Colon (tissue), 2 donors: ENCODE measurements around the gene FMNL1.

ENCODE experiments used
- FAIRE-seq: peaks from 2 replicates; lab custom pipeline; 2012; peaks lifted over from hg19 to GRCh38; lab: Jason Lieb, UNC
- donor health status: control.
- donor health status: control.

The FMNL1 gene

DNA sequence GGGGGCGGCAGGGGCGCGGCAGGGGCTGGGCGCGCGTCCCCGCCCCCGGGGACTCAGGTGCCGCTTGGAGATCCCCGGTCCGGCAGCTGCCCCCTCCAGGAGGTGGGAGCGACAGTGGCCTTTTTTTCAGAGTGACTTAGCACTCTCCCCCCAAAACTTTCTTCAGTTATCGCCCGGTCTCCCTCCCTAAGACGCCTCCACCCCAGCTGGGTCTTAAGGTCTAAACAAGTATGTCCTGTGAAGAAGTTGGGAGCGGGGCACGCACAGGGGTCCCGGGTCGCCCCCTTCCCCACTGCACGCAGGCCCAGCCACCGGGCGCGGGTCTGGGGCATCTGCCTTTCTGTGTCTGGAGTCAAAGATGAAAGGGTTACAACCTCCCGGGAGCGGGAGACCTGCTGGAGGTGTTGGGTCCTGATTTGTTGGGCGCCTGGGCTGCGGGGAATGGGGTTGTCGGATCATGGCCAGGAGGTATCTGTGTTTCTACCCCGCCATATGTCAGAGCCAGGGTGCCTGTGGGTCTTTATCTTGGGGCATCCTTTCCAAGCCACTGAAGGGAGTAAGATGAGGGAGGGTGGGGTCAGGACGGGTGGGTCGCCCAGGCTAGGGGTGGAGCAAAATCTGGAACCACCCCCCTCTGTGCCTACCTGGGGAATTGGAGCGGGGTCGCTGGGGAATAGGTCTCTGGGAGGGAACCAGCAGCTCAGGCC, 757 bp downstream of the FMNL1 start:
- FAIRE-seq = no peak

GRCh38 chr17:45222996-45223538, 1.4 kb downstream of the FMNL1 start:
- no peak for FAIRE-seq

- FAIRE-seq = no peak
These were observed 2.1 kb downstream of the FMNL1 start for GRCh38 chr17:45223539-45224528.

GRCh38 chr17:45224671-45225050, 3.0 kb downstream of the FMNL1 start:
- FAIRE-seq = no peak

- no peak for FAIRE-seq
These were observed 3.5 kb downstream of the FMNL1 start for GRCh38 chr17:45225051-45225700.

DNA sequence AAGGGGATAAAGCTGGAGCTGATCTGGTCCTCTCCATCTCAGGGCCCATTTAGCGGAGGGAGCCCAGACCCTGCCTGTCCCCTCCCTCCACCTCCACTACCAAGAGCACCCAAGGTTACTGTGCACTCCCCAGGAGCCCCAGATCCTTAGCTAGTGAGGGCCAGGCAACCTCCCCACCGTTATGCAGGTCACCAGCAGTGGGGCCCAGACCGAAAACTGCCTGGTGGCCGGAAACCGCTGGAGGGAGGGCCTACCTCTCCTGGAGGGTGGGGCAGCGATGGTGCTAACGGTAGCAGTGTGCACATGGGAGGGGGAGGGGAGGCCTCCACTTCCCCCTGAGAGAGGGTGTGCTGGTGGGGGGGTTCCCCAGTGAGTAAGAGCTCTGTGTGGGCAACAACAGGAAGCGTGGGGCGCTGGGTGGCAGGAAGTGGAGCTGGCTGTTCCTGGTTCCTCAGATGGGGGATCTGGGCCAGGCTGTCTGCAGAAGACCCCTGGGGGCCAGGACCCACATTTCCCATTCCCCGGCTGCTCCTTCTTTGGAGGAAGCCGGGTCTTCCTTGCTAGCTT, 4.4 kb downstream of the FMNL1 start:
- FAIRE-seq = no peak

DNA sequence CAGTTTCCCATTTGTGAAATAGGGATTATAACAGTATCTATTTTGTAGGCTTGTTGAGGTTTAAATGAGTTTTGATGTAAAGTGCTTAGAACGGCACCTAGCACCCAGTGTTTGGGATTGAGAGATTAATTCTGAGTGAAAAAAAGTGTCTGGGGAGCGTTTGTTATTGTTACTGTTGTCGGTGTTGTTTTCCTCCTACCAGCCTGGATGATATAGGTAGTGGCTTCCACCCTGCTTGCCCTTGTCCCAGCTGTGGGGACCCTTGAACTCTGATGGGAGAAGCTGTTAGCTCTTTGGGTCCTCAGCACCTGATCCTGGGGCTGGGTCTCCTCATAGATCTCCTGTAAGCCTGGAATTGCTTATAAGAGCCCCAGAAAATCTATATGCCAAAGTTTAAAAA, 4.9 kb downstream of the FMNL1 start:
- no peak for FAIRE-seq

DNA sequence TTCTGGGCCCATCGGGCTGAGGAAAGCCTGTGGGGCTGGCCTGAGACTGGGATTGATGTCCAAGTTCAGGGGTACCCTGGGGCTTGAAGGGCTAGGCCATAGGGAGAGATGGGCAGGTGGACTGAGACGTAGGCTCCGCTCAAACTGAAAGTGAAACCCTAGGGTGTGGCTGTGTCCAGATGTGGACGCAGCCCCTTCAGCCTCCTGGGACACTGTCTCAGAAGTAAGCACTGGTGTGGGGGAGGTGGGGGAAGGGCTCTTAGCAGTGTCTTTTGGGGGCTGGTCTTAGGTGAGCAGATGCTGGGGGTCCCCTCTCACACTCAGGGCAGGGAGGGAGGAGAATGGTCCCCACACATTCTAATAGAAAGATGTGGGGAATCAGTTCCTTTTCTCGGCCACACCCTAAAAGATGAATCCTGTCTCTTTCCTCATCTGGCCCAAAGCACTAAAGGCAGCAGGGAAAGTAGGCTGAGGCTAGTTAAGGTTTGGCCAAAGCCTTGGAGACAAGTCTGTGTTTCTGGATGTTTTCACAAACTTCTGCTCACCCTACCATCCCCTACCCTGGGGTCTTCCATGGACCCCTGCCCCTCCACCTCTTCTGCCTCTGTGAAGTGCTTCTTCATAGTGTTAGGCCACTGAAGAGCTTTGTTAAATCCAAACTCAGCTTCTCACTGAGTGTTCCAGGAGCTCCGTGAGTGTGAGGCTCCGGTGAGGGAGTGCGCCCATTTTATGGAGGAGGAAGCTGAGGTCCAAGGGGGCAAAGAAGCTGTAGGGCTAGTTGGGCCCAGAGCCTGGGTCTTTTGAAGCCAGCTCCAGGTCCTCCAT, 5.6 kb downstream of the FMNL1 start:
- FAIRE-seq = no peak

DNA sequence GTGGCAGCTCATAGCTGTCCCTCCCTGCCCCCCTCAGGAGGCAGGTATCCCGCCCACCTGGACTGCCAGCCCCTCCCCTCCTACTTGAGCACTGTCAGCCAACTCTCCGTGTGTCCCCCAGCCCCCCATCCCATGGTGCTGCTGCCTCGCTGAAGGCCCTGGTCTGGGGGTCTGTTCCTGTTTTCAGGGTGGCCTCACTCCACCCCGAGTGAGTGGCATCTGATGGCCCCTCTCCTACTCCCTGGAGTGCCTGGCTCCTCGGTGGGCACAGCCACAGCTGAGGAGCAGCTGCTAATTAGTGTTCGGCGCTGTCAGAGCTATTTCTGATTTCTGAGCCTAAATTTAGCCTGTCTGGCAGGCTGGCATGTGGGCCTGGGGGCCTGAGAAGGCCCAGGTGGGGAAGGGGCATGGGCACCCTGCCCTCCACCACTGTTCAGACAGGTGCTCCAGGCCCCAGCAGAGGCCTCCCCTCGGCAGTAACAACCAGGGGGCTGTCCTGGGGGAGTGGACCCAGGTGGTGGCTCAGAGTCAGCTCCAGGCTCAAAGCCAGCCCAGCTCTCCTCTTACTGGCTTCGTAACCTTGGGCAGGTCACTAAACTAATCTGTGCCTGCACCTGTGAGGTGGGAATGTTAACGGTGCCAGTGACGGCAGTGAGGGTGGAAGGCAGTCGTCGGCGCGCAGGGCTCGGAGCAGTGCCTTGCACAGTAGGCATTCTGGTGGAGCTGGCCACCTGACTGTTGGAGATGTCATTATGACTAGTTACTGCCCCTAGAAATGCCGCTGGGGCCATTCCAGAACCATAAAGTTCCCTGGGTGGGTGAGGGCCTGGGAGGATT, 6.5 kb downstream of the FMNL1 start:
- FAIRE-seq = no peak

- no peak for FAIRE-seq
These were observed 7.3 kb downstream of the FMNL1 start for GRCh38 chr17:45228763-45229539.

- no peak for FAIRE-seq
These were observed 8.2 kb downstream of the FMNL1 start for GRCh38 chr17:45229681-45230409.

GRCh38 chr17:45230410-45230786, 8.7 kb downstream of the FMNL1 start:
- FAIRE-seq = no peak

DNA sequence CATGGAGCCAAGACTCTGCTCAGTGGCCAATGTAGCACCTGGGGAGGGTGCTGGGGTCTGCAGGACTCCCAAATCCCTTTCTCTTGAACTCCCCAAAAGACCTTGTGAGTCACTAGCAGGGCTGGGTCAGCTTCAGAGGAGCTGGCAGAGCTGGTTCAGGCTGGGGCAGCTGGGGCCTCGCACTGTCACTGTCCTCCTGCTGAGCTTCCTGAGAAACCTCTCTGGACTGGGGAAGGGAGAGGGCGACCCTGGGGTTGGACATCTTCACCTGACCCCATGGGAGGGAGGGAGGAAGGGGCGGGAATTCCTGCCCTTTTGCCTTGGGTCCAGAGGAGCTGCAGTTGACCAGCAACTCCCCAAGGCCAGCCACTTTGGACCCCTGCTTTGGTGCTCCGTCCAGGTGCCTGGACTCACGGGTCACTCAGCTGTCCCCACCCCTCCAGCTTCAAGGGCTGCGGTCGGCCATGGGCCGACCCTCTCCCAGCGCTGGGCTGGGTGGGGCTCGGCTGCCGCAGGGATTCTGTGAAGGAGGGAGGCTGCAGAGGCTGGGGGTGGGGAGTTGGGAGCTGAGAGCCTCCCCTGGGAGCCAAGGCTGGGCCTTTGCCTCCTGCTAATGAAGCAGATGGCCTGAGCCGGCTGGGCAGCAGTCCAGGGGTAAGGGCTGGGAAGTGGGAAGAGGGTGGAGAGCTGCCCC, 9.2 kb downstream of the FMNL1 start:
- FAIRE-seq = no peak

- FAIRE-seq = no peak
These were observed 9.9 kb downstream of the FMNL1 start for GRCh38 chr17:45231481-45232116.

- FAIRE-seq = no peak
These were observed 11.1 kb downstream of the FMNL1 start for GRCh38 chr17:45232514-45233422.

- FAIRE-seq = no peak
These were observed 11.8 kb downstream of the FMNL1 start for GRCh38 chr17:45233423-45233924.
